ENCODE data around the gene BCKDK. TPM values are rescaled to one million over a fixed set of nuclear protein-coding genes. Genes with fewer than 3 reads are reported as not detected.
"Not testable (repeated sequence)": the region's sequence is repeated elsewhere in the genome, so short reads cannot be mapped to it uniquely, and the experiment has no call there.

The BCKDK gene
- total RNA-seq, 4 donors from 2014 or later: 34.1 to 73.7 (median 51.4) TPM

DNA sequence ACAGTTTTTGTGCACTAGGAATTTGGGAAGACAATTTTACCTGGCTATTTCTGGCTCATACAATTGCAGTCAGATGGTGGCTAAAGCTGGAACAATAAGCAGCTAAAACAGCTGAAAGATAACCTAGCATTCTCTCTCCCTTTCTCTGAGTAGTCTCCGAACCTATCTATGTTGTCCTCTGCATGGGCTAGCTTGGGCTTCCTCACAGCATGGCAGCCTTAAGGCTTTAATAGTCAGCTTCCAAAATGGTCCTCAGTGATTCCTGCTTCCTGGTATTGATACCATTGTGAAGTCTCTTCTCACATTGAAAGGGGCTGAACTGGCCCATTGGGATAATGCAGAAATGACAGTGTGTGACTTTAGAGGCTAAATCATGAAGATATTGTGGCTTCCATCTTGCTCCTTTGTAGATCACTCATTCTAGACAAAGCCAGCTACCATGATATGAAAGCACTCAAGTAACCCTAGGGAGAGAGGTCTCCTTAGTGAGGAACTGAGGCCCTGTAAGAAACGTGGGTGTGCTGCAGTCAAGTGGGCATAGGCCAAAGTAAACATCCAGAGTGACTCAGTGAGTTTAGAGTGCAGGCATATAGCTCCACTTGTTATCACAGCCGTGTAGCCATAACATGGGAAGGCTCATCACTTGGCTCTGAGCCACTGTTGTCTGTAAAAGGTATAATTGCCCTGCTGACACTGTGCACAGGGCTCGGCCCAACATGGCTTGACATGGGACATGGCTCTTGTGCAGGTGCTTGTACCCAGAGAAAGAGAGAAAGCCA is 8.1 kb upstream of the BCKDK start:
- TF ChIP-seq POLR2AphosphoS5 (IDR thresholded peaks at IDR 0.05) (no peak), POLR2A (IDR thresholded peaks at IDR 0.05; ENCODE audit: low read depth) (no peak), EP300 (IDR thresholded peaks at IDR 0.05) (no peak)
- TF ChIP-seq, protein P1, sequence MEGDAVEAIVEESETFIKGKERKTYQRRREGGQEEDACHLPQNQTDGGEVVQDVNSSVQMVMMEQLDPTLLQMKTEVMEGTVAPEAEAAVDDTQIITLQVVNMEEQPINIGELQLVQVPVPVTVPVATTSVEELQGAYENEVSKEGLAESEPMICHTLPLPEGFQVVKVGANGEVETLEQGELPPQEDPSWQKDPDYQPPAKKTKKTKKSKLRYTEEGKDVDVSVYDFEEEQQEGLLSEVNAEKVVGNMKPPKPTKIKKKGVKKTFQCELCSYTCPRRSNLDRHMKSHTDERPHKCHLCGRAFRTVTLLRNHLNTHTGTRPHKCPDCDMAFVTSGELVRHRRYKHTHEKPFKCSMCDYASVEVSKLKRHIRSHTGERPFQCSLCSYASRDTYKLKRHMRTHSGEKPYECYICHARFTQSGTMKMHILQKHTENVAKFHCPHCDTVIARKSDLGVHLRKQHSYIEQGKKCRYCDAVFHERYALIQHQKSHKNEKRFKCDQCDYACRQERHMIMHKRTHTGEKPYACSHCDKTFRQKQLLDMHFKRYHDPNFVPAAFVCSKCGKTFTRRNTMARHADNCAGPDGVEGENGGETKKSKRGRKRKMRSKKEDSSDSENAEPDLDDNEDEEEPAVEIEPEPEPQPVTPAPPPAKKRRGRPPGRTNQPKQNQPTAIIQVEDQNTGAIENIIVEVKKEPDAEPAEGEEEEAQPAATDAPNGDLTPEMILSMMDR (IDR thresholded peaks at IDR 0.05): no peak
- 61% methylated on average over 2 of the region's 4 CpGs for WGBS
- DNase-seq (ENCODE audit: extremely low spot score): no peak

DNA sequence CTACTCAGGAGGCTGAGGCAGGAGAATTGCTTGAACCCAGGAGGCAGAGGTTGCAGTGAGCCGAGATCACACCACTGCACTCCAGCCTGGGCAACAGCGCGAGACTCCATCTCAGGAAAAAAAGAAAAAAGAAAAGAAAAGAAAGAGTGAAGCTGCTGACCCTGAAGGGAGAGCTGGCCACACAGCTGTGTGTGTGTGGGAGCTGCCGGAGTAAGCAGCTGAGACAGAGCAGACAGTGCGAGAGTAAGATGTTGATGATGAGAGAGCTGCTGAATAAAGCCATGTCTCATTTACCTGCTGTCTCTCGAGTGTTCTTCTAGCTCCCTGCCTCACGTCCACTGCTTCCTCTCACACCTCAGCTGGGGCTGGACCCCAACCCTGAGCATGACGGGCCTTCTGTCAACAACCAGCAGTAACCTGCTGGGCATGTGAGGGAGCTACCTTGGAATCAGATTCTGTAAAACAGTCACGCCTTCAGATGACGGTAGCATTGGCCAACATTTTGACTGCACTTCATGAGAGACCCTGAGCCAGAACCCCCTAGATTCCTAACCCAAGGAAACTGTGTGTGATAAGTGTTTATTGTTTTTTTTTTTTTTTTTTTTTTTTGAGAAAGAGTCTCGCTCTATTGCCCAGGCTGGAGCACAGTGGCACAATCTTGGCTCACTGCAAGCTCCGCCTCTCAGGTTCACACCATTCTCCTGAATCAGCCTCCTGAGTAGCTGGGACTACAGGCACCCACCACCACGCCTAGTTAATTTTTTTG is 7.1 kb upstream of the BCKDK start:
- H3K27me3 ChIP-seq; H3K4me3 ChIP-seq; H3K9me3 ChIP-seq; DNase-seq (ENCODE audit: extremely low spot score); H3K27ac ChIP-seq (replicated peaks in 1 of 4); intact Hi-C loops (cut with DNase I); H3K4me1 ChIP-seq; H3K36me3 ChIP-seq: not testable (repeated sequence)
- WGBS: 85% methylated on average over 13 of the region's 13 CpGs

More for the DNA sequence above, 8.1 kb upstream of the BCKDK start:
- Histone ChIP-seq H3K27me3 (no peaks in the 10 kb centered on the region), H3K4me1 (peaks cover 0 to 7% (median 5%) of the 10 kb centered on the region in 4 donors), H3K9me3 (peaks cover 0 to 6% (median 0%) of the 10 kb centered on the region in 4 donors), H3K36me3 (no peaks in the 10 kb centered on the region), H3K4me3 (no peak overlapping the region), H3K27ac (replicated peaks in 1 of 4) (no peak overlapping the region)
- intact Hi-C loops (cut with DNase I): loop anchor here (5.0 kb wide), 1 partner anchor 113 kb away; the partner anchor contains the start of gene HSD3B7

DNA sequence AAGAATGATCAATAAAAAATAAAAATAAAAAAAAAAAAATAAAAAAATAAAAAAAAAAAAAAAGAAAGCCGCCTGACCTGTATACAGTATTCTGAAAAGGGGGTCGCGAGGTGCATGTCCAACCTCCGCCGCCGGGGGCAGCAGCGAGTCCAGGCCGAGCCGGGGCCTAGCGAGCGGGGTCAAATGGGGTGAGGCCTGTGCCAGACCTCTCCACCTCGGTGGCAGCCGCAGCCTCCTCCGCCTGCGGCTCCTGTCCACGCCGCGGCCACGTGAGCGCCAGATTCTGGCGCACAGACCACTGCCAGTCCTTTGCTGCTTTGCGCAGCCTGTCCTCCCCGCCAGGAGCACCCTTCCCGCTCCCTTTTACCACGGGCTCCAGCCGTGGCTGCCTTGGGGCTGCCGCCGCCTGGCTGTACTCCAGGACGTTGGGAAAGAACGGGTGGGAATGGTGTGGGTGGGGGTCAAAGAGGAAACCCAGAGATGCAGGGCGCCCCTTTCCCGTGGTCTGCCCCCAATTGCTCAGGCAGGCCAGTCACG is 2.4 kb upstream of the BCKDK start:
- DNase-seq (ENCODE audit: extremely low spot score): peak; percentile 96
- Histone ChIP-seq H3K4me3 (peak overlapping the region; percentile 28 to 41 (median 32)), H3K36me3 (peaks cover 9 to 17% (median 16%) of the 10 kb centered on the region in 4 donors), H3K27me3 (no peaks in the 10 kb centered on the region), H3K27ac (replicated peaks in 1 of 4) (peak overlapping the region; percentile 46 to 76 (median 71)), H3K9me3 (no peaks in the 10 kb centered on the region), H3K4me1 (peaks cover 24 to 33% (median 29%) of the 10 kb centered on the region in 4 donors)
- intact Hi-C loops (cut with DNase I): loop anchor here (5.0 kb wide), 1 partner anchor 37 kb away; no protein-coding TSS in a partner anchor
- TF ChIP-seq POLR2AphosphoS5 (IDR thresholded peaks at IDR 0.05) (peak; percentile 47 to 81), POLR2A (IDR thresholded peaks at IDR 0.05; ENCODE audit: low read depth) (no peak)
- TF ChIP-seq, protein P1 (IDR thresholded peaks at IDR 0.05): peak; percentile 73 to 80 (median 79)
- WGBS: 12% methylated on average over 31 of the region's 33 CpGs

DNA sequence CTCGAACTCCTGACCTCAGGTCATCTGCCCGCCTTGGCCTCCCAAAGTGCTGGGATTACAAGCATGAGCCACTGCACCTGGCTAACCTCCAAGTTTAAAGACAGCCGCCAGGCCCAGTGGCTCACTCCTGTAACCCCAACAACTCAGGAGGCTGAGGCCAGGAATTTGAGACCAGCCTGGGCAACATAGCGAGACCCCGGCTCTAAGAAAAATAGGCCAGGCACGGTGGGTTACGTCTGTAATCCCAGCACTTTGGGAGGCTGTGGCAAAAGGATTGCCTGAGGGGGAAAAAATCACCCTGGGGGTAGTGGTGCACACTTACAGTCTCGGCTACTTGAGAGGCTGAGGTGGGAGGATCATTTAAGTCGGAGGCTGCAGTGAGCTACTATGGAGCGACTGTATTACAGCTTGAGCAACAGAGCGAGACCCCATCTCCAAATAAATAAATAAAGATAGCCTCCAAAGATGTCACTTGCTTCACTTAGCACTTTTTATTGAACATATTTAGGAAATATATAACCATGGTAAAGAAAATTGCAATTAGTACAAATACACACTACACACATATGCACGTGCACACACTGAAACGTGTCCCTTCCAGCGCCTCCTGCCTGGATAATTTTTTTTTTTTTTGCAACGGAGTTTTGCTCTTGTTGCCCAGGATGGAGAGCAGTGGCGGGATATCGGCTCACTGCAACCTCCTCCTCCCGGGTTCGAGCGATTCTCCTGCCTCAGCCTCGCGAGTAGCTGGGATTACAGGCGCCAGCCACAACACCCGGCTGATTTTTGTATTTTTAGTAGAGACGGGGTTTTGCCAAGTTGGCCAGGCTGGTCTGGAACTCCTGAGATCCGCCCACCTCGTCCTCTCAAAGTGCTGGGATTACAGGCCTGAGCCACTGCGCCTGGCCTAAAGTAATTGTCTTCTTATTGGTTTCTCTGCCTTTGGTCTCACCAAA is 1.4 kb upstream of the BCKDK start:
- peaks cover 24 to 33% (median 29%) of the 10 kb centered on the region in 4 donors for H3K4me1 ChIP-seq
- no peak for DNase-seq (ENCODE audit: extremely low spot score)
- WGBS: 93% methylated on average over 26 of the region's 28 CpGs
- H3K9me3 ChIP-seq: no peaks in the 10 kb centered on the region
- TF ChIP-seq POLR2A (IDR thresholded peaks at IDR 0.05; ENCODE audit: low read depth) (no peak), EP300 (IDR thresholded peaks at IDR 0.05) (no peak), POLR2AphosphoS5 (IDR thresholded peaks at IDR 0.05) (no peak)
- TF ChIP-seq, protein P1 (IDR thresholded peaks at IDR 0.05): no peak
- peaks cover 20 to 28% (median 27%) of the 10 kb centered on the region in 4 donors for H3K36me3 ChIP-seq
- H3K27me3 ChIP-seq: no peaks in the 10 kb centered on the region
- intact Hi-C loops (cut with DNase I): loop anchor here (5.0 kb wide), 1 partner anchor 36 kb away; no protein-coding TSS in a partner anchor
- no peak overlapping the region for H3K4me3 ChIP-seq
- H3K27ac ChIP-seq (replicated peaks in 1 of 4): peak overlapping the region in 2 of 4 donors; percentile 46 to 76

Data from esophagus muscularis mucosa (tissue), 4 donors.